Kidney (tissue), 14 donors: ENCODE results near the gene CD248. TPM values are rescaled to one million over a fixed set of nuclear protein-coding genes. Genes with fewer than 3 reads are reported as not detected.

ENCODE experiments used
- DNase-seq, 5 donors: peaks; one replicate each; pipeline ENCODE4 v3.0.0-alpha.2; 2013 to 2020
- FAIRE-seq: peaks from 2 replicates; lab custom pipeline; 2012; peaks lifted over from hg19 to GRCh38; lab: Jason Lieb, UNC
- H3K27ac ChIP-seq, 2 donors: one replicate each; pipeline ENCODE4 v1.7.0; 2013; ENCODE audit warnings: low read depth in 2 of 2, low read length in 2 of 2, inconsistent platforms in 1 of 2
- H3K27me3 ChIP-seq: one replicate; pipeline ENCODE4 v1.7.1; 2013; ENCODE audit warnings: low read length, inconsistent platforms; ENCODE audit not compliant: control insufficient read depth, insufficient read depth
- H3K36me3 ChIP-seq, 3 donors: one replicate each; pipeline versions ENCODE4 v1.7.0 to v1.7.1; 2013; ENCODE audit warnings: low read length in 3 of 3, control low read depth in 1 of 3, inconsistent platforms in 1 of 3; ENCODE audit not compliant: insufficient read depth in 3 of 3, control insufficient read depth in 2 of 3
- H3K4me1 ChIP-seq, 3 donors: one replicate each; pipeline versions ENCODE4 v1.7.0 to v1.7.1; 2013; ENCODE audit warnings: low read length in 3 of 3, inconsistent platforms in 1 of 3, low read depth in 1 of 3; ENCODE audit not compliant: control insufficient read depth in 2 of 3, insufficient read depth in 2 of 3
- H3K4me3 ChIP-seq, 3 donors: one replicate each; pipeline versions ENCODE4 v1.7.0 to v1.8.1; 2013; ENCODE audit warnings: low read length in 3 of 3, control low read depth in 1 of 3, inconsistent platforms in 1 of 3
- H3K9ac ChIP-seq, 3 donors: one replicate each; pipeline versions ENCODE4 v1.7.0 to v1.7.1; 2013; ENCODE audit warnings: low read length in 3 of 3, control low read depth in 1 of 3, inconsistent platforms in 1 of 3
- H3K9me3 ChIP-seq, 3 donors: one replicate each; pipeline versions ENCODE4 v1.7.0 to v1.7.1; 2013; ENCODE audit warnings: low read length in 3 of 3, control low read depth in 1 of 3, inconsistent platforms in 1 of 3; ENCODE audit not compliant: control insufficient read depth in 2 of 3, insufficient read depth in 1 of 3
- CTCF ChIP-seq: IDR thresholded peaks from 3 replicates; pipeline ENCODE4 v1.5.1; 2012; ENCODE audit warnings: mild to moderate bottlenecking, moderate library complexity, borderline replicate concordance; ENCODE audit not compliant: insufficient read depth; ENCODE audit errors: extremely low read depth
- intact Hi-C: fragments of 100-400 bp; cut with DNase I; formaldehyde crosslinking; loops from one replicate; pipeline ENCODE4 v1.11.1; 2022
- polyA plus RNA-seq: library from polyadenylated mRNA; stranded (reverse); fragments of 350-450 nt; fragmentation: Illumina TruSeq; extraction: RNeasy Lipid Tissue Mini Kit (QIAGEN cat#74804); gene quantifications from one replicate; pipeline ENCODE4 v1.2.3, GENCODE V29; 2014; ENCODE audit warnings: low read depth, low replicate concordance; ENCODE audit not compliant: insufficient read depth
- total RNA-seq: library from RNA; stranded (reverse); fragmentation: NEBNext Ultra II Directional; extraction: Animal tissue kit (Norgen Biotek cat#: 25700); gene quantifications from one replicate; pipeline ENCODE4 v1.2.1, GENCODE V29; 2021
- donor health status: control.
- donor health status: control.
- donor health status: control.
- donor health status: control.
- donor health status: control.
- donor health status: DM: yes; HTN: yes; CAD: no.
- donor health status: Normal renal cell carcinoma (clear cell type).

The CD248 gene
- total and polyA plus RNA-seq, 2 donors from 2014 or later, result 14.8 to 22.9 TPM

- no peak for FAIRE-seq
- Histone ChIP-seq H3K4me1 (peaks cover 2 to 20% (median 11%) of the 10 kb centered on the region in 3 donors), H3K27ac (no peak overlapping the region), H3K4me3 (no peak overlapping the region), H3K36me3 (no peaks in the 10 kb centered on the region), H3K27me3 (no peaks in the 10 kb centered on the region), H3K9me3 (no peaks in the 10 kb centered on the region), H3K9ac (no peak overlapping the region)
- DNase-seq, result peak in 1 of 5 donors; percentile 45
- intact Hi-C loops, result no loop called here
- no peak for TF ChIP-seq CTCF
Observed at GRCh38 chr11:66332371-66333219, 15.8 kb upstream of the CD248 start.

- FAIRE-seq (no peak), DNase-seq (peak in 1 of 5 donors; percentile 56)
- Histone ChIP-seq H3K9ac (no peak overlapping the region), H3K27ac (no peak overlapping the region), H3K4me1 (peaks cover 1 to 22% (median 11%) of the 10 kb centered on the region in 3 donors), H3K9me3 (no peaks in the 10 kb centered on the region), H3K4me3 (no peak overlapping the region), H3K36me3 (no peaks in the 10 kb centered on the region), H3K27me3 (no peaks in the 10 kb centered on the region)
- TF ChIP-seq CTCF, result no peak
- intact Hi-C loops, result no loop called here
Observed at GRCh38 chr11:66331542-66332370, 14.9 kb upstream of the CD248 start.

GRCh38 chr11:66330931-66331330, 14.1 kb upstream of the CD248 start:
- intact Hi-C loops, result no loop called here
- H3K9ac ChIP-seq, result no peak overlapping the region
- no peaks in the 10 kb centered on the region for H3K36me3 ChIP-seq
- H3K9me3 ChIP-seq, result no peaks in the 10 kb centered on the region
- H3K4me3 ChIP-seq, result no peak overlapping the region
- FAIRE-seq (no peak), DNase-seq (peak in 1 of 5 donors; percentile 66)
- H3K27ac ChIP-seq, result no peak overlapping the region
- H3K27me3 ChIP-seq, result no peaks in the 10 kb centered on the region
- TF ChIP-seq CTCF, result no peak
- H3K4me1 ChIP-seq, result peaks cover 0 to 20% (median 11%) of the 10 kb centered on the region in 3 donors
